MM.1S (cell line): ENCODE data around the gene ZFPM1.

Source experiments
- DNase-seq: peaks from one replicate; pipeline ENCODE4 v3.0.0-alpha.2; 2015
- H2AFZ ChIP-seq: fragments of 300-600 bp; sonication (generic); 2 replicates; pipeline ENCODE4 v1.6.0; 2016; ENCODE audit warnings: antibody characterized with exemption, low read length
- H3F3A ChIP-seq: fragments of 300-600 bp; sonication (generic); 2 replicates; pipeline ENCODE4 v1.6.1; 2016; ENCODE audit warnings: mild to moderate bottlenecking, antibody characterized with exemption, low read length, moderate library complexity, mixed read lengths; ENCODE audit not compliant: insufficient read depth
- H3K27ac ChIP-seq: fragments of 300-600 bp; sonication (generic); 2 replicates; pipeline ENCODE4 v1.5.1; 2016; ENCODE audit warnings: mild to moderate bottlenecking, low read length
- H3K27me3 ChIP-seq: fragments of 300-600 bp; sonication (generic); replicated peaks from 2 replicates; pipeline ENCODE4 v1.6.0; 2016; ENCODE audit warnings: low read length; ENCODE audit not compliant: insufficient read depth
- H3K36me3 ChIP-seq: fragments of 300-600 bp; sonication (generic); replicated peaks from 2 replicates; pipeline ENCODE4 v1.6.1; 2016; ENCODE audit warnings: mild to moderate bottlenecking, low read length, mixed read lengths; ENCODE audit not compliant: insufficient read depth
- H3K4me1 ChIP-seq: fragments of 300-600 bp; sonication (generic); 2 replicates; pipeline ENCODE4 v1.6.1; 2016; ENCODE audit warnings: low read length, mixed read lengths
- H3K4me2 ChIP-seq: fragments of 300-600 bp; sonication (generic); 2 replicates; pipeline ENCODE4 v1.6.0; 2016; ENCODE audit warnings: low read depth, low read length
- H3K4me3 ChIP-seq: fragments of 300-600 bp; sonication (generic); 2 replicates; pipeline ENCODE4 v1.5.1; 2016; ENCODE audit warnings: low read length, mixed read lengths
- H3K79me2 ChIP-seq: fragments of 300-600 bp; sonication (generic); 2 replicates; pipeline ENCODE4 v1.6.1; 2016; ENCODE audit warnings: mixed run types, low read length, mixed read lengths
- H3K9ac ChIP-seq: fragments of 300-600 bp; sonication (generic); 2 replicates; pipeline ENCODE4 v1.6.1; 2016; ENCODE audit warnings: low read length, mixed read lengths
- H3K9me2 ChIP-seq: fragments of 300-600 bp; sonication (generic); replicated peaks from 2 replicates; pipeline ENCODE4 v1.6.1; 2016; ENCODE audit warnings: mild to moderate bottlenecking, low read length, mixed read lengths; ENCODE audit not compliant: insufficient read depth
- H3K9me3 ChIP-seq: fragments of 300-600 bp; sonication (generic); replicated peaks from 2 replicates; pipeline ENCODE4 v1.6.1; 2016; ENCODE audit warnings: mild to moderate bottlenecking, low read length, mixed read lengths; ENCODE audit not compliant: insufficient read depth
- H4K20me1 ChIP-seq: fragments of 300-600 bp; sonication (generic); 2 replicates; pipeline ENCODE4 v1.6.1; 2016; ENCODE audit warnings: mild to moderate bottlenecking, low read length, moderate library complexity, mixed read lengths; ENCODE audit not compliant: insufficient read depth
- EZH2 ChIP-seq: fragments of 300-600 bp; sonication (generic); optimal IDR thresholded peaks from 2 replicates; pipeline ENCODE3; 2017; ENCODE audit warnings: low read depth, mild to moderate bottlenecking, antibody characterized with exemption, low read length, mixed read lengths
- EZH2phosphoT487 ChIP-seq: fragments of 300-600 bp; sonication (generic); IDR thresholded peaks from 2 replicates; pipeline ENCODE4 v1.6.1; 2018; ENCODE audit warnings: antibody characterized with exemption, low read length
- TF ChIP-seq, protein P1 (sequence below): fragments of 300-600 bp; sonication (generic); IDR thresholded peaks from 2 replicates; pipeline ENCODE4 v1.5.1; 2016; ENCODE audit warnings: antibody characterized with exemption, low read length, mixed read lengths

ZFPM1 gene

DNA sequence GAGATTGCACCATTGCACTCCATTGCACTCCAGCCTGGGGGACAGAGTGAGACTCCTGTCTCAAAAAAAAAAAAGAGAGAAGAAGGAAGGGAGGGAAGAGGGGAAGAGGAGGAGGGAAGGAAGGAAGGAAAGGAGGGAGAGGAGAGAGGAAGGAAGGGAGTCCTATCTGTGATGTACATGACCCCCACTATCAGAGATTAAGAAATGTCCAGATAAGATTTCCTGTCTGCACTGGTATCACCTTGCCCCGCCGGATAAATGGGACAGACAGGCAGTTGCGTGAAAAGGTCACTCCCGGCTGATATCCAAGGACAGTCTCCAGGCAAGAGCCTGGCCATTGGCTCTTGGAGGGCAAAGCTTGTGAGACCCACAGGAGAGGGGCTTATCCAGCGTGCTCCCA, 5.2 kb upstream of the ZFPM1 start:
- H3K27me3 ChIP-seq, result peaks cover 36% of the 10 kb centered on the region
- no peaks in the 10 kb centered on the region for H4K20me1 ChIP-seq
- H3K4me2 ChIP-seq, result no peak overlapping the region
- peaks cover 6% of the 10 kb centered on the region; the same call in 1 of the 2 replicates for H3K4me1 ChIP-seq
- H3F3A ChIP-seq, result no peaks in the 10 kb centered on the region
- no peak overlapping the region for H3K9ac ChIP-seq
- H2AFZ ChIP-seq, result no peak overlapping the region
- TF ChIP-seq EZH2phosphoT487 (no peak), EZH2 (no peak)
- TF ChIP-seq, protein P1, sequence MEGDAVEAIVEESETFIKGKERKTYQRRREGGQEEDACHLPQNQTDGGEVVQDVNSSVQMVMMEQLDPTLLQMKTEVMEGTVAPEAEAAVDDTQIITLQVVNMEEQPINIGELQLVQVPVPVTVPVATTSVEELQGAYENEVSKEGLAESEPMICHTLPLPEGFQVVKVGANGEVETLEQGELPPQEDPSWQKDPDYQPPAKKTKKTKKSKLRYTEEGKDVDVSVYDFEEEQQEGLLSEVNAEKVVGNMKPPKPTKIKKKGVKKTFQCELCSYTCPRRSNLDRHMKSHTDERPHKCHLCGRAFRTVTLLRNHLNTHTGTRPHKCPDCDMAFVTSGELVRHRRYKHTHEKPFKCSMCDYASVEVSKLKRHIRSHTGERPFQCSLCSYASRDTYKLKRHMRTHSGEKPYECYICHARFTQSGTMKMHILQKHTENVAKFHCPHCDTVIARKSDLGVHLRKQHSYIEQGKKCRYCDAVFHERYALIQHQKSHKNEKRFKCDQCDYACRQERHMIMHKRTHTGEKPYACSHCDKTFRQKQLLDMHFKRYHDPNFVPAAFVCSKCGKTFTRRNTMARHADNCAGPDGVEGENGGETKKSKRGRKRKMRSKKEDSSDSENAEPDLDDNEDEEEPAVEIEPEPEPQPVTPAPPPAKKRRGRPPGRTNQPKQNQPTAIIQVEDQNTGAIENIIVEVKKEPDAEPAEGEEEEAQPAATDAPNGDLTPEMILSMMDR, result no peak
- H3K27ac ChIP-seq, result no peak overlapping the region
- no peaks in the 10 kb centered on the region for H3K79me2 ChIP-seq
- no peaks in the 10 kb centered on the region for H3K9me2 ChIP-seq
- H3K36me3 ChIP-seq, result no peaks in the 10 kb centered on the region
- H3K4me3 ChIP-seq, result no peak overlapping the region
- no peaks in the 10 kb centered on the region for H3K9me3 ChIP-seq
- no peak for DNase-seq

DNA sequence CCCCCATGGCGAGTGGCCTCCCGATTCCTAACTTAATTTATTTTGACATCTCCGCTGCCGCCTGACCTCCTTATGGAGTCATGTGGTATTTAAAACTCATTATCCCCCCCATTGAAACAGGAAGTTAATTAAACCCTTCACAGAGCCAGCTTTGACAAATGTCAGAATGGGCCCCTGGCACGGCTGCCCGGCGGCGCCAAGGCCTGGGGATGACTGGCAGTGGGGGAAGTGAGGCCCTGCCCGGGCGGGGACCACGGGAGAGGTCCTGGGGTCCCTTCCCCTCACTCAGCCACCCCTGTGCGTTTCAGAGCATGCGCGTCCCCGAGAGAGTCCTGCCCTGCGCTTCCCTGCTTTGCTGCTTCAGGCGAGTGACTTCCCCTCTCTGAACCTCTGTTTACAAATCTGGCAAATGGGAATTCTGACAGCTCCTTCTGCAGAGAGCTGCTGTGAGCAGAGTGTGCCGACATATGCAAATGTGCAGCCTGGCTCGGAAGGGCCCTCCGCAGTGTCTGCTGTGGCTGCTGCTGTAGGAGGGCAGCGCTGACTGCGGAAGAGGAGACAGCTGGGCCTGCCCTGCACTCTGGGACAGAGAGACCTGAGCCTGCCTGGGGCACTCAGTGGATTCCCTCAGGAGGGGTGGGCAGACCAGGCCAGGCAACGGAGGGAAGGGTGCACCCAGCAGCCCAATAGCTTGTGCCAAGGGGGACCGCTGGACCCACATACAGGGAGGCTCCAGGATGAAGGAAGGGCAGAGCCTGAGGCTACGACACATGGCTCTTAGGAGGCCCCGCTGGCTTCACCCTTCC, 4.4 kb upstream of the ZFPM1 start:
- DNase-seq, result no peak
- no peaks in the 10 kb centered on the region for H3F3A ChIP-seq
- H3K9ac ChIP-seq, result no peak overlapping the region
- no peaks in the 10 kb centered on the region for H3K9me3 ChIP-seq
- no peaks in the 10 kb centered on the region for H4K20me1 ChIP-seq
- no peak overlapping the region for H3K4me2 ChIP-seq
- H3K4me3 ChIP-seq, result no peak overlapping the region
- H3K27ac ChIP-seq, result no peak overlapping the region
- H2AFZ ChIP-seq, result no peak overlapping the region
- no peaks in the 10 kb centered on the region; the same call in 1 of the 2 replicates for H3K79me2 ChIP-seq
- H3K27me3 ChIP-seq, result peaks cover 36% of the 10 kb centered on the region
- peaks cover 6% of the 10 kb centered on the region; the same call in 1 of the 2 replicates for H3K4me1 ChIP-seq
- no peaks in the 10 kb centered on the region for H3K9me2 ChIP-seq
- H3K36me3 ChIP-seq, result no peaks in the 10 kb centered on the region
- TF ChIP-seq, protein P1, result no peak

DNA sequence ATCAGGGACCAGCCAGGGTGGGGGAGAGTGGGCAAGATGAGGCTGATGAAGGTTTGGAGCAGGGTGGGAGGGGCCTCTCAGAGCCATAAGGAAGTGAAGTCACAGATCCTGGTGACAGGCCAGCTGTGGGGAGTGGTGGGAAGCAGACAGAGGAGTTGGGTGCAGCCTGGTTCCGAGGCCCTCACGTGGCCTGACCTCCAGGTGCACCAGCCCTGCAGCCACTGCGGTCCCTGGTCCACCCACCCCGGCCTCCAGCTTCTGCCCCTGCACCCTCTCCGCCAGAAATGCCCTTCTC, 3.9 kb upstream of the ZFPM1 start:
- Histone ChIP-seq H4K20me1 (no peaks in the 10 kb centered on the region), H3K4me3 (no peak overlapping the region), H2AFZ (no peak overlapping the region), H3K27ac (no peak overlapping the region), H3K27me3 (peaks cover 36% of the 10 kb centered on the region), H3F3A (no peaks in the 10 kb centered on the region), H3K79me2 (peaks cover 5% of the 10 kb centered on the region), H3K9me3 (no peaks in the 10 kb centered on the region), H3K9me2 (no peaks in the 10 kb centered on the region), H3K4me2 (no peak overlapping the region), H3K4me1 (peaks cover 6% of the 10 kb centered on the region; the same call in 1 of the 2 replicates), H3K36me3 (no peaks in the 10 kb centered on the region), H3K9ac (no peak overlapping the region)
- DNase-seq, result no peak
- TF ChIP-seq, protein P1, result no peak
- no peak for TF ChIP-seq EZH2
